Fibroblast of villous mesenchyme (primary cell): ENCODE results near the gene STK10. TPM values are rescaled to one million over a fixed set of nuclear protein-coding genes. Genes with fewer than 3 reads are reported as not detected.

ENCODE experiments used
- DNase-seq: peaks from one replicate; pipeline ENCODE4 v3.0.0-alpha.2; 2010; ENCODE audit warnings: low read depth
- H3K4me3 ChIP-seq: 2 replicates; pipeline ENCODE4 v1.5.1; 2011; ENCODE audit warnings: low read depth, mild to moderate bottlenecking, low read length
- CTCF ChIP-seq: IDR thresholded peaks from 2 replicates; pipeline ENCODE4 v1.5.1; 2012; ENCODE audit warnings: low read depth, mild to moderate bottlenecking, low read length; ENCODE audit not compliant: insufficient read depth
- total RNA-seq: library from RNA; depleted of rRNA; stranded (reverse); fragments of >200 nt; gene quantifications from 2 replicates; pipeline ENCODE4 v1.2.3, GENCODE V29; 2012

STK10 gene
- total RNA-seq, 1 donor, result 32.4 TPM

- DNase-seq, result no peak
- no peak for TF ChIP-seq CTCF
- H3K4me3 ChIP-seq, result no peak overlapping the region
Observed at GRCh38 chr5:172104801-172105701, 83.0 kb downstream of the STK10 start.

- no peak for TF ChIP-seq CTCF
- DNase-seq, result no peak
- no peak overlapping the region for H3K4me3 ChIP-seq
Observed at GRCh38 chr5:172104021-172104420, 84.0 kb downstream of the STK10 start.

GRCh38 chr5:172102913-172103626 is 85.0 kb downstream of the STK10 start:
- TF ChIP-seq CTCF, result no peak
- DNase-seq, result peak; percentile 91
- peak overlapping the region; percentile 30 for H3K4me3 ChIP-seq

GRCh38 chr5:172102218-172102870 is 85.7 kb downstream of the STK10 start:
- H3K4me3 ChIP-seq, result no peak overlapping the region
- no peak for DNase-seq
- no peak for TF ChIP-seq CTCF

GRCh38 chr5:172101547-172102217 is 86.3 kb downstream of the STK10 start:
- no peak overlapping the region for H3K4me3 ChIP-seq
- no peak for DNase-seq
- no peak for TF ChIP-seq CTCF

GRCh38 chr5:172098883-172099282 is 89.1 kb downstream of the STK10 start:
- no peak for DNase-seq
- TF ChIP-seq CTCF, result no peak
- H3K4me3 ChIP-seq, result no peak overlapping the region
